ENCODE data around the gene MINDY3. TPM values are rescaled to one million over a fixed set of nuclear protein-coding genes. Genes with fewer than 3 reads are reported as not detected.

The MINDY3 gene
- polyA plus RNA-seq, 1 experiment: 28.7 TPM

DNA sequence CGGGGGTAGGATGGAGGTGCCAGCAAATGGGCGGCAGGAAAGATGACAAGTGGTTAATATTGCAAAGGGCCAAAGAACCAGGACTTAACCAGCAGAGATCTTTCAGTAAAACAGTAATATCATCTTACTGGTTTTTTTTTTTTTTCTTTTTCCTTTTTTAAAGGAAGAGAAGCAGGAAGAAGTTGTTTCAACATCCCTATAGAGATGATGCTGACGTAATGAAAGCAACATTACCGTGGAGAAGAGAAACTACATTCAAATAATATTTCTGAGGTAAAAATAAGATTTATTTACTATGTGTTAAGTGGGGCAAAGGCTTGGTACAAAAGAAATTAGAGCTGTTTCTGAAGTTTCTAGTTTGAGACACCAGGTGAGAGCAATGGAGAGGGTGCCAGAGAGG lies 11.0 kb downstream of the MINDY3 start:
- H3K9me3 ChIP-seq (ENCODE audit: control insufficient read depth, insufficient read depth, low read length): no peaks in the 10 kb centered on the region
- H3K27ac ChIP-seq (ENCODE audit: low read depth, low read length): no peak overlapping the region
- no peak for DNase-seq (ENCODE audit: low read depth, low spot score)
- POLR2A ChIA-PET: no interaction called here
- CTCF ChIA-PET: no interaction called here
- H3K4me3 ChIP-seq (ENCODE audit: low read depth, low read length): no peak overlapping the region
- H3K27me3 ChIP-seq (ENCODE audit: control insufficient read depth, insufficient read depth, low read length): no peaks in the 10 kb centered on the region
- no peak for TF ChIP-seq CTCF (IDR thresholded peaks at IDR 0.05; ENCODE audit: low read depth, low read length)

GRCh38 chr10:15847481-15847880 lies 12.8 kb downstream of the MINDY3 start:
- no peaks in the 10 kb centered on the region for H3K9me3 ChIP-seq (ENCODE audit: control insufficient read depth, insufficient read depth, low read length)
- CTCF ChIA-PET: no interaction called here
- POLR2A ChIA-PET: no interaction called here

DNA sequence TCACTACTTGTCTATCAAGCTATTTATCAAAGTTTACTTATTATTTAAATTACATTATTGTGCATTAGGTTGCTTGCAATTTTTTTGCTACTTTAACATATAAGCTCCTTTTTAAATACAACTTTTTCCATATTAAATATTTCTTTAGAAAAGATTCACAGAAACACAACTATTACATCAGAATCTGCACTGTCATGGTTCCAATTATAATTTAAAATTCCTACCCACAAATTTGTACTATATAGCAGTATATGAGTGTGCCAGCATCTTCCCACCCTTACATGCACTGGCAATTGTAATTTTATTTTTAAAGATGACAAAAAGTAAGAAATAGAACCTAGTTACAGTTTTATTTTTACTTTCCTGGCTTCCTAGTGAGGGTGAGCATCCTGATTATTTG lies 15.8 kb downstream of the MINDY3 start:
- CTCF ChIA-PET: no interaction called here
- no peaks in the 10 kb centered on the region for H3K27me3 ChIP-seq (ENCODE audit: control insufficient read depth, insufficient read depth, low read length)
- H3K9me3 ChIP-seq (ENCODE audit: control insufficient read depth, insufficient read depth, low read length): no peaks in the 10 kb centered on the region
- no peak overlapping the region for H3K27ac ChIP-seq (ENCODE audit: low read depth, low read length)
- POLR2A ChIA-PET: no interaction called here
- no peak for DNase-seq (ENCODE audit: low read depth, low spot score)
- H3K4me3 ChIP-seq (ENCODE audit: low read depth, low read length): no peak overlapping the region
- no peak for TF ChIP-seq CTCF (IDR thresholded peaks at IDR 0.05; ENCODE audit: low read depth, low read length)

More at GRCh38 chr10:15847481-15847880, 12.8 kb downstream of the MINDY3 start:
- Histone ChIP-seq H3K4me3 (ENCODE audit: low read depth, low read length) (no peak overlapping the region), H3K27me3 (ENCODE audit: control insufficient read depth, insufficient read depth, low read length) (no peaks in the 10 kb centered on the region), H3K27ac (ENCODE audit: low read depth, low read length) (no peak overlapping the region)
- no peak for DNase-seq (ENCODE audit: low read depth, low spot score)
- no peak for TF ChIP-seq CTCF (IDR thresholded peaks at IDR 0.05; ENCODE audit: low read depth, low read length)

- H3K9me3 ChIP-seq (ENCODE audit: control insufficient read depth, insufficient read depth, low read length): no peaks in the 10 kb centered on the region
- POLR2A ChIA-PET: no interaction called here
- no peak overlapping the region for H3K4me3 ChIP-seq (ENCODE audit: low read depth, low read length)
- H3K27me3 ChIP-seq (ENCODE audit: control insufficient read depth, insufficient read depth, low read length): no peaks in the 10 kb centered on the region
- CTCF ChIA-PET: interaction anchor here (0.5 to 1.1 kb wide), 2 partner anchors 58 to 118 kb away, joined by 3 read pairs; no protein-coding TSS in a partner anchor
- no peak overlapping the region for H3K27ac ChIP-seq (ENCODE audit: low read depth, low read length)
- no peak for TF ChIP-seq CTCF (IDR thresholded peaks at IDR 0.05; ENCODE audit: low read depth, low read length)
- no peak for DNase-seq (ENCODE audit: low read depth, low spot score)
These were observed 16.6 kb downstream of the MINDY3 start for GRCh38 chr10:15843695-15844094.

DNA sequence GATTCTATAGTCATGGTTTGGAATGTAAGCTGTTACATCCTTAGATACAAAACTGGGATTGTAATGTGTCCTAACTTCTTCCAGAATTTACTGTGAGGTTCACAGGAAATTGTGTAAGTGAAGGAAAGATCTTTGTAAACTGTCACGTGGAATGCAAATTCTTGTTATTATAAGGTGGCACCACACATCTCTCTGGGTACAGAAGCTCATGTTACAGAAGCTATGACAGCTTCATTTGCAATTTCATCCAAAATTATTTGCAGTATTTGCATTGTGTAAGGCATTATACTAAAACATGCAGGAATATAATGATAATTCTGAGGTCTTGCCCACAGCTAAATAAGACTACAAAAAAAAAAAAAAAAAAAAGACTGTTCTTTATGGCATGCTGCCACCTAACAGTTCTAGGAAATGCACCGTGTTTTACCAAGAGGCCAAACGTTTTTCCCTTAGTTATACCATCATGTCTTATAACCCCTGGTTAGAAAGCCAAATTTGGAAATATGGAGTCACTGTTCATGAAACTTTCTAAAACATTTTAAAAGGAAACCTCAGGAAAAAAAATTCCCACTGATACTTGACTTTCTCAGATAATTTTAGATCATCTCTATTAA lies 17.6 kb downstream of the MINDY3 start:
- TF ChIP-seq CTCF (IDR thresholded peaks at IDR 0.05; ENCODE audit: low read depth, low read length): no peak
- ChIA-PET CTCF (interaction anchor here (0.6 kb wide), 2 partner anchors 199 to 702 kb away, joined by 3 to 6 read pairs; no protein-coding TSS in a partner anchor), POLR2A (interaction anchor here (0.7 kb wide), 1 partner anchor 245 kb away, joined by 5 read pairs; no protein-coding TSS in a partner anchor)
- Histone ChIP-seq H3K27ac (ENCODE audit: low read depth, low read length) (no peak overlapping the region), H3K9me3 (ENCODE audit: control insufficient read depth, insufficient read depth, low read length) (no peaks in the 10 kb centered on the region), H3K4me3 (ENCODE audit: low read depth, low read length) (no peak overlapping the region), H3K27me3 (ENCODE audit: control insufficient read depth, insufficient read depth, low read length) (no peaks in the 10 kb centered on the region)
- DNase-seq (ENCODE audit: low read depth, low spot score): no peak

Data from AG04450 (cell line).